Keratinocyte (primary cell): ENCODE data around the gene ALG3. TPM values are rescaled to one million over a fixed set of nuclear protein-coding genes. Genes with fewer than 3 reads are reported as not detected.

Experiments used
- DNase-seq: peaks from one replicate; pipeline ENCODE4 v3.0.0-alpha.2; 2011; ENCODE audit warnings: low read depth, missing footprints, low spot score
- FAIRE-seq: peaks from 2 replicates; lab custom pipeline; 2011; peaks lifted over from hg19 to GRCh38; lab: Jason Lieb, UNC
- H2AFZ ChIP-seq: 2 replicates; pipeline ENCODE4 v1.6.0; 2012; ENCODE audit warnings: low read length, control low read depth, inconsistent platforms; ENCODE audit not compliant: control insufficient read depth
- H3K27ac ChIP-seq: 2 replicates; pipeline ENCODE4 v1.5.1; 2011; ENCODE audit warnings: low read length; ENCODE audit not compliant: control insufficient read depth, insufficient read depth
- H3K27me3 ChIP-seq: 3 replicates; pipeline ENCODE4 v1.6.0; 2011; ENCODE audit warnings: low read length; ENCODE audit not compliant: control insufficient read depth, insufficient read depth; ENCODE audit errors: extremely low read depth
- H3K36me3 ChIP-seq, 2 experiments: 2 replicates in 1 of 2; 3 replicates in 1 of 2; pipeline ENCODE4 v1.5.1; 2011; ENCODE audit warnings: low read length in 2 of 2, mild to moderate bottlenecking in 1 of 2; ENCODE audit not compliant: control insufficient read depth in 2 of 2, insufficient read depth in 2 of 2; ENCODE audit errors: extremely low read depth in 1 of 2
- H3K4me1 ChIP-seq: 3 replicates; pipeline ENCODE4 v1.5.1; 2011; ENCODE audit warnings: low read length; ENCODE audit not compliant: control insufficient read depth, insufficient read depth; ENCODE audit errors: extremely low read depth
- H3K4me2 ChIP-seq: 3 replicates; pipeline ENCODE4 v1.6.0; 2011; ENCODE audit warnings: low read depth, low read length; ENCODE audit not compliant: control insufficient read depth, insufficient read depth; ENCODE audit errors: extremely low read depth
- H3K4me3 ChIP-seq, 3 experiments: fragments of 200-600 bp in 1 of 3; sonication (generic) in 1 of 3; 2 replicates in 2 of 3; 3 replicates in 1 of 3; pipeline ENCODE4 v1.5.1; 2011 to 2016; ENCODE audit warnings: low read length in 3 of 3, mild to moderate bottlenecking in 3 of 3, control low read depth in 2 of 3, inconsistent platforms in 1 of 3, low read depth in 1 of 3, mixed read lengths in 1 of 3, mixed run types in 1 of 3, moderate library complexity in 1 of 3; ENCODE audit not compliant: control insufficient read depth in 2 of 3, insufficient read depth in 2 of 3; ENCODE audit errors: extremely low read depth in 1 of 3
- H3K79me2 ChIP-seq: 2 replicates; pipeline ENCODE4 v1.6.0; 2012; ENCODE audit warnings: low read length; ENCODE audit not compliant: control insufficient read depth, insufficient read depth
- H3K9ac ChIP-seq: 3 replicates; pipeline ENCODE4 v1.6.0; 2011; ENCODE audit warnings: low read length; ENCODE audit not compliant: control insufficient read depth, insufficient read depth; ENCODE audit errors: extremely low read depth
- H3K9me1 ChIP-seq: 3 replicates; pipeline ENCODE4 v1.6.0; 2011; ENCODE audit warnings: low read length; ENCODE audit not compliant: control insufficient read depth, insufficient read depth; ENCODE audit errors: extremely low read depth
- H3K9me3 ChIP-seq: 2 replicates; pipeline ENCODE4 v1.5.1; 2012; ENCODE audit warnings: low read depth, low read length; ENCODE audit not compliant: control insufficient read depth
- H4K20me1 ChIP-seq: 3 replicates; pipeline ENCODE4 v1.6.0; 2011; ENCODE audit warnings: low read length; ENCODE audit not compliant: control insufficient read depth, insufficient read depth; ENCODE audit errors: extremely low read depth
- CTCF ChIP-seq, 3 experiments: IDR thresholded peaks in 1 of 3; conservative IDR thresholded peaks in 1 of 3; optimal IDR thresholded peaks in 1 of 3; 2 replicates in 2 of 3; 3 replicates in 1 of 3; pipeline versions ENCODE3 to v1.5.1; 2011; ENCODE audit warnings: low read length in 3 of 3, mild to moderate bottlenecking in 3 of 3, moderate library complexity in 2 of 3, control low read depth in 1 of 3, inconsistent platforms in 1 of 3; ENCODE audit not compliant: insufficient read depth in 2 of 3; ENCODE audit errors: extremely low read depth in 1 of 3
- EZH2 ChIP-seq: IDR thresholded peaks from one replicate; pipeline ENCODE4 v1.6.1; 2012; ENCODE audit warnings: inconsistent platforms, mild to moderate bottlenecking, low read length, moderate library complexity
- dilution Hi-C: fragments of 300-500 bp; cut with MboI; formaldehyde crosslinking; loops from one replicate; pipeline ENCODE4 v1.7.0; 2020; ENCODE audit warnings: low sequenced_read_pairs; ENCODE audit not compliant: extremely low pct_ligation_motif_present
- polyA plus RNA-seq, 5 experiments: library from polyadenylated mRNA; depleted of rRNA in 3 of 5; stranded (reverse) in 3 of 5; stranded (forward) in 1 of 5; unstranded in 1 of 5; fragments of >200 nt; gene quantifications; 1 replicate in 1 of 5; 2 replicates in 3 of 5; 3 replicates in 1 of 5; pipeline versions ENCODE4 v1.2.1 to v1.2.3, GENCODE V29; 2011 to 2012; ENCODE audit warnings: missing spikeins in 2 of 5, low read depth in 1 of 5, low replicate concordance in 1 of 5

The ALG3 gene
- polyA plus RNA-seq, 1 donor (not counting 4 experiments of a cell fraction or from before 2014, with no cell fraction given) = 48.2 TPM

GRCh38 chr3:184241447-184242296, 7.1 kb downstream of the ALG3 start:
- dilution Hi-C loops = no loop called here
- H3K4me2 ChIP-seq = peak overlapping the region; percentile 16
- DNase-seq (no peak), FAIRE-seq (no peak)
- H3K4me1 ChIP-seq = no peaks in the 10 kb centered on the region
- H3K36me3 ChIP-seq = peaks cover 24 to 25% of the 10 kb centered on the region in 2 experiments
- H3K9ac ChIP-seq = no peak overlapping the region
- TF ChIP-seq CTCF (optimal IDR thresholded peaks at IDR 0.05 in 1 of 3, IDR thresholded peaks at IDR 0.05 in 1 of 3, conservative IDR thresholded peaks at IDR 0.05 in 1 of 3; ENCODE audit: extremely low read depth in 1 of 3, insufficient read depth in 2 of 3, low read length in 3 of 3) (peak; percentile 45 to 79 (median 78)), EZH2 (no peak)
- no peaks in the 10 kb centered on the region for H3K9me1 ChIP-seq
- no peaks in the 10 kb centered on the region for H3K27me3 ChIP-seq
- H4K20me1 ChIP-seq = no peaks in the 10 kb centered on the region
- H3K4me3 ChIP-seq = peak overlapping the region in 1 of 3 experiments; percentile 20
- H3K79me2 ChIP-seq = peaks cover 6% of the 10 kb centered on the region
- no peaks in the 10 kb centered on the region for H3K9me3 ChIP-seq
- H2AFZ ChIP-seq = no peak overlapping the region
- H3K27ac ChIP-seq = no peak overlapping the region

GRCh38 chr3:184241141-184241446, 7.7 kb downstream of the ALG3 start:
- FAIRE-seq (no peak), DNase-seq (no peak)
- no peaks in the 10 kb centered on the region for H4K20me1 ChIP-seq
- no peak overlapping the region for H3K27ac ChIP-seq
- no peak overlapping the region for H3K4me2 ChIP-seq
- H3K4me3 ChIP-seq = no peak overlapping the region
- no peaks in the 10 kb centered on the region for H3K9me1 ChIP-seq
- peaks cover 5% of the 10 kb centered on the region for H3K79me2 ChIP-seq
- dilution Hi-C loops = no loop called here
- no peaks in the 10 kb centered on the region for H3K9me3 ChIP-seq
- peaks cover 24 to 25% of the 10 kb centered on the region in 2 experiments for H3K36me3 ChIP-seq
- H3K9ac ChIP-seq = no peak overlapping the region
- no peaks in the 10 kb centered on the region for H3K4me1 ChIP-seq
- no peaks in the 10 kb centered on the region for H3K27me3 ChIP-seq
- TF ChIP-seq EZH2 (no peak), CTCF (optimal IDR thresholded peaks at IDR 0.05 in 1 of 3, IDR thresholded peaks at IDR 0.05 in 1 of 3, conservative IDR thresholded peaks at IDR 0.05 in 1 of 3; ENCODE audit: extremely low read depth in 1 of 3, insufficient read depth in 2 of 3, low read length in 3 of 3) (no peak)
- no peak overlapping the region for H2AFZ ChIP-seq
